B cell (primary cell): ENCODE results near the gene IL5RA. TPM values are rescaled to one million over a fixed set of nuclear protein-coding genes. Genes with fewer than 3 reads are reported as not detected.

Experiments
- ATAC-seq: fragments of 200-7000 bp; cut with Tn5 transposase; one replicate; pipeline ENCODE4 v1.10.0; 2021; ENCODE audit warnings: low read depth, mild to moderate bottlenecking, moderate number of reproducible peaks, moderate library complexity
- CTCF ChIA-PET: fragments of 350-600 bp; sonication (Branson Sonifier 250); formaldehyde crosslinking; loops from one replicate; lab custom pipeline; 2021; ENCODE audit warnings: antibody characterized with exemption, inconsistent platforms; lab: Charles Lee
- POLR2A ChIA-PET: fragments of 350-600 bp; sonication (Branson Sonifier 250); formaldehyde crosslinking; loops from one replicate; lab custom pipeline; 2021; ENCODE audit warnings: antibody characterized with exemption; lab: Charles Lee
- DNase-seq: peaks from one replicate; pipeline ENCODE4 v3.0.0; 2013
- H2AFZ ChIP-seq: 2 replicates; pipeline ENCODE4 v1.6.1; 2012; ENCODE audit warnings: mild to moderate bottlenecking, low read depth, low read length; ENCODE audit not compliant: insufficient read depth, poor library complexity, severe bottlenecking
- H3K27ac ChIP-seq, 2 donors: 1 replicate in 1 of 2; 2 replicates in 1 of 2; pipeline ENCODE4 v1.5.1; 2012 to 2013; ENCODE audit warnings: low read length in 2 of 2, mild to moderate bottlenecking in 2 of 2, moderate library complexity in 1 of 2
- H3K27me3 ChIP-seq, 4 experiments: fragments of 200-600 bp in 1 of 4; sonication (generic) in 1 of 4; replicated peaks in 1 of 4; 1 replicate in 2 of 4; 2 replicates in 2 of 4; pipeline versions ENCODE4 v1.6.1 to v1.7.0; 2013 to 2016; ENCODE audit warnings: low read length in 3 of 4, mild to moderate bottlenecking in 2 of 4, mixed read lengths in 1 of 4, moderate library complexity in 1 of 4; ENCODE audit not compliant: insufficient read depth in 4 of 4, control insufficient read depth in 3 of 4; ENCODE audit errors: control extremely low read depth in 1 of 4
- H3K36me3 ChIP-seq, 2 experiments: replicated peaks in 1 of 2; 1 replicate in 1 of 2; 2 replicates in 1 of 2; pipeline versions ENCODE4 v1.6.1 to v1.7.1; 2013; ENCODE audit warnings: low read length in 1 of 2; ENCODE audit not compliant: insufficient read depth in 2 of 2, control insufficient read depth in 1 of 2; ENCODE audit errors: control extremely low read depth in 1 of 2, extremely low read depth in 1 of 2
- H3K4me1 ChIP-seq, 2 donors: fragments of 200-600 bp in 1 of 2; sonication (generic) in 1 of 2; 1 replicate in 1 of 2; 2 replicates in 1 of 2; pipeline versions ENCODE4 v1.5.1 to v1.6.1; 2013 to 2017; ENCODE audit warnings: low read length in 2 of 2; ENCODE audit not compliant: control insufficient read depth in 2 of 2, insufficient read depth in 2 of 2
- H3K4me2 ChIP-seq: replicated peaks from 2 replicates; pipeline ENCODE3; 2012; ENCODE audit warnings: mild to moderate bottlenecking, low read depth, low read length; ENCODE audit not compliant: poor library complexity, severe bottlenecking
- H3K4me3 ChIP-seq, 5 experiments: fragments of 200-600 bp in 1 of 5; sonication (generic) in 1 of 5; 1 replicate in 3 of 5; 2 replicates in 2 of 5; pipeline versions ENCODE4 v1.5.1 to v1.7.0; 2011 to 2016; ENCODE audit warnings: low read length in 4 of 5, mild to moderate bottlenecking in 4 of 5, low read depth in 2 of 5, control low read depth in 1 of 5, moderate library complexity in 1 of 5; ENCODE audit not compliant: insufficient read depth in 1 of 5; ENCODE audit errors: control extremely low read depth in 1 of 5, extremely low read depth in 1 of 5
- H3K79me2 ChIP-seq: fragments of 200-600 bp; sonication (generic); one replicate; pipeline ENCODE4 v1.6.0; 2016; ENCODE audit warnings: low read length; ENCODE audit not compliant: control insufficient read depth, insufficient read depth
- H3K9ac ChIP-seq: fragments of 200-600 bp; sonication (generic); 2 replicates; pipeline ENCODE4 v1.6.1; 2017; ENCODE audit warnings: mild to moderate bottlenecking, low read length, moderate library complexity
- H3K9me3 ChIP-seq, 3 donors: one replicate each; pipeline versions ENCODE4 v1.6.1 to v1.7.1; 2013; ENCODE audit warnings: low read length in 2 of 3; ENCODE audit not compliant: control insufficient read depth in 2 of 3, insufficient read depth in 1 of 3; ENCODE audit errors: control extremely low read depth in 1 of 3
- H4K20me1 ChIP-seq: 2 replicates; pipeline ENCODE4 v1.6.0; 2012; ENCODE audit warnings: mild to moderate bottlenecking, low read length; ENCODE audit not compliant: insufficient read depth, control insufficient read depth, poor library complexity, severe bottlenecking
- H3K27ac Mint-ChIP-seq: one replicate; pipeline ENCODE4 v1.8.0; 2021; ENCODE audit warnings: mixed read lengths
- H3K27me3 Mint-ChIP-seq: one replicate; pipeline ENCODE4 v1.8.0; 2021; ENCODE audit warnings: mixed read lengths
- H3K4me1 Mint-ChIP-seq: one replicate; pipeline ENCODE4 v1.8.0; 2021; ENCODE audit warnings: mixed read lengths
- H3K4me3 Mint-ChIP-seq: one replicate; pipeline ENCODE4 v1.8.0; 2021; ENCODE audit warnings: mixed read lengths
- H3K9me3 Mint-ChIP-seq: one replicate; pipeline ENCODE4 v1.8.0; 2022; ENCODE audit warnings: mixed read lengths; ENCODE audit not compliant: insufficient read depth
- EZH2 ChIP-seq: IDR thresholded peaks from 2 replicates; pipeline ENCODE4 v1.6.1; 2012; ENCODE audit warnings: borderline replicate concordance, low read depth, mild to moderate bottlenecking, moderate library complexity, low read length; ENCODE audit not compliant: insufficient read depth, poor library complexity, severe bottlenecking
- WGBS: methylation state at CpG from one replicate; pipeline ENCODE4 v1.1.5; 2013; ENCODE audit warnings: missing lambda C conversion rate; ENCODE audit not compliant: insufficient coverage; 5-methylcytosine and 5-hydroxymethylcytosine counted together
- intact Hi-C: fragments of 100-400 bp; cut with micrococcal nuclease; formaldehyde crosslinking; loops from one replicate; pipeline ENCODE4 v1.10.0; 2022
- polyA minus RNA-seq: library from RNA; depleted of rRNA, polyadenylated mRNA; stranded (reverse); fragments of >200 nt; gene quantifications from 2 replicates; pipeline ENCODE4 v1.2.3, GENCODE V29; 2012
- polyA plus RNA-seq: library from polyadenylated mRNA; depleted of rRNA; stranded (reverse); fragments of >200 nt; gene quantifications from 2 replicates; pipeline ENCODE4 v1.2.3, GENCODE V29; 2012
- total RNA-seq, 2 donors: library from RNA; stranded (reverse); fragments of 120-200 nt in 1 of 2; gene quantifications; 1 replicate in 1 of 2; 2 replicates in 1 of 2; pipeline versions ENCODE4 v1.2.3 to v1.2.4, GENCODE V29; 2013 to 2022
- TF ChIP-seq, protein P1 (sequence below): fragments of 200-600 bp; IDR thresholded peaks from one replicate; pipeline ENCODE4 v1.8.0; 2022; ENCODE audit warnings: antibody characterized with exemption, mild to moderate bottlenecking

The IL5RA gene, protein sequence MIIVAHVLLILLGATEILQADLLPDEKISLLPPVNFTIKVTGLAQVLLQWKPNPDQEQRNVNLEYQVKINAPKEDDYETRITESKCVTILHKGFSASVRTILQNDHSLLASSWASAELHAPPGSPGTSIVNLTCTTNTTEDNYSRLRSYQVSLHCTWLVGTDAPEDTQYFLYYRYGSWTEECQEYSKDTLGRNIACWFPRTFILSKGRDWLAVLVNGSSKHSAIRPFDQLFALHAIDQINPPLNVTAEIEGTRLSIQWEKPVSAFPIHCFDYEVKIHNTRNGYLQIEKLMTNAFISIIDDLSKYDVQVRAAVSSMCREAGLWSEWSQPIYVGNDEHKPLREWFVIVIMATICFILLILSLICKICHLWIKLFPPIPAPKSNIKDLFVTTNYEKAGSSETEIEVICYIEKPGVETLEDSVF
- total RNA-seq (0.75 and 1.0 TPM in 2 replicates), polyA plus RNA-seq (0.43 and 2.6 TPM in 2 replicates), polyA minus RNA-seq (1.1 and 16.5 TPM in 2 replicates)
- total RNA-seq (2013) = 4.2 TPM

- H2AFZ ChIP-seq = no peak within 1 kb of the TSS
- H3K9me3 ChIP-seq = no peaks in the 10 kb centered on the region
- H3K79me2 ChIP-seq = no peaks in the 10 kb centered on the region
- peak within 1 kb of the TSS; percentile 33 for H3K9ac ChIP-seq
- Mint-ChIP-seq H3K4me1 (peaks cover 46% of the 10 kb centered on the region), H3K27ac (peak within 1 kb of the TSS; percentile 90), H3K9me3 (peaks cover 2% of the 10 kb centered on the region), H3K4me3 (peak within 1 kb of the TSS; percentile 66), H3K27me3 (no peaks in the 10 kb centered on the region)
- H3K27ac ChIP-seq = peak within 1 kb of the TSS; percentile 53 to 71
- POLR2A ChIA-PET = no interaction called here
- TF ChIP-seq, protein P1, sequence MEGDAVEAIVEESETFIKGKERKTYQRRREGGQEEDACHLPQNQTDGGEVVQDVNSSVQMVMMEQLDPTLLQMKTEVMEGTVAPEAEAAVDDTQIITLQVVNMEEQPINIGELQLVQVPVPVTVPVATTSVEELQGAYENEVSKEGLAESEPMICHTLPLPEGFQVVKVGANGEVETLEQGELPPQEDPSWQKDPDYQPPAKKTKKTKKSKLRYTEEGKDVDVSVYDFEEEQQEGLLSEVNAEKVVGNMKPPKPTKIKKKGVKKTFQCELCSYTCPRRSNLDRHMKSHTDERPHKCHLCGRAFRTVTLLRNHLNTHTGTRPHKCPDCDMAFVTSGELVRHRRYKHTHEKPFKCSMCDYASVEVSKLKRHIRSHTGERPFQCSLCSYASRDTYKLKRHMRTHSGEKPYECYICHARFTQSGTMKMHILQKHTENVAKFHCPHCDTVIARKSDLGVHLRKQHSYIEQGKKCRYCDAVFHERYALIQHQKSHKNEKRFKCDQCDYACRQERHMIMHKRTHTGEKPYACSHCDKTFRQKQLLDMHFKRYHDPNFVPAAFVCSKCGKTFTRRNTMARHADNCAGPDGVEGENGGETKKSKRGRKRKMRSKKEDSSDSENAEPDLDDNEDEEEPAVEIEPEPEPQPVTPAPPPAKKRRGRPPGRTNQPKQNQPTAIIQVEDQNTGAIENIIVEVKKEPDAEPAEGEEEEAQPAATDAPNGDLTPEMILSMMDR = no peak
- no peak for TF ChIP-seq EZH2
- CTCF ChIA-PET = no interaction called here
- no peaks in the 10 kb centered on the region for H3K27me3 ChIP-seq
- 69% methylated on average over 2 of the region's 4 CpGs for WGBS
- H3K4me3 ChIP-seq = peak within 1 kb of the TSS in 2 of 5 experiments; percentile 17 to 28
- peaks cover 16 to 25% of the 10 kb centered on the region in 2 donors for H3K4me1 ChIP-seq
- no peaks in the 10 kb centered on the region for H3K36me3 ChIP-seq
- DNase-seq (peak; percentile 72), ATAC-seq (peak; percentile 70)
- H3K4me2 ChIP-seq = peak within 1 kb of the TSS; percentile 35
- intact Hi-C loops = loop anchor here (2.0 kb wide), 1 partner anchor 17 kb away; the partner anchor contains the start of gene TRNT1
- H4K20me1 ChIP-seq = no peaks in the 10 kb centered on the region
Measured at GRCh38 chr3:3110299-3110630, at the start of gene IL5RA. TSS of gene IL5RA (minus strand) at chr3:3110374. CDS start at chr3:3104984, 5,390 bp downstream.

DNA sequence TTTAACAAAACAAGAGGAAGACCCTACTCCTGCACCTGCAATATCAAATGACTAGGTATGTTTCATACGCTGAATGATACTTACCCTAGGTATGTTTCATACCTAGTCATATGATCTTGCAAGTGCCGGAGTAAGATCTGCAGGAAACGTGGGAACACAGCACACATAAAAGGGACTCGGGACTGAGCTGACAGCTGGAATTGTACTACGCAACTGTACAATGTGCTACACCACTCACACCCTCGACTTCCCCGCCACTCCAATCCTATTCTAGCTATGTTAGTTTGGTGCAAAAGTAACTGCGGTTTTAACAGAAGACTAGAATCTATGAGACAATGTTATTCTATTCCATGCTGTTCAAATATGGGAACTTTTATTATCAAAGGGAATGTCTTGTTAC is 47.3 kb upstream of the IL5RA start:
- ChIA-PET CTCF (no interaction called here), POLR2A (no interaction called here)
- no peak overlapping the region for H2AFZ ChIP-seq
- DNase-seq (no peak), ATAC-seq (no peak)
- Mint-ChIP-seq H3K27me3 (no peaks in the 10 kb centered on the region), H3K9me3 (no peaks in the 10 kb centered on the region), H3K4me1 (no peaks in the 10 kb centered on the region), H3K4me3 (no peak overlapping the region), H3K27ac (no peak overlapping the region)
- no peak overlapping the region for H3K9ac ChIP-seq
- 90% methylated on average over 2 of the region's 8 CpGs for WGBS
- peaks cover 16 to 91% of the 10 kb centered on the region in 2 experiments for H3K36me3 ChIP-seq
- no peaks in the 10 kb centered on the region for H3K4me1 ChIP-seq
- intact Hi-C loops = no loop called here
- peaks cover 13% of the 10 kb centered on the region for H4K20me1 ChIP-seq
- H3K27me3 ChIP-seq = no peaks in the 10 kb centered on the region
- H3K4me2 ChIP-seq = no peak overlapping the region
- H3K4me3 ChIP-seq = no peak overlapping the region
- peaks cover 2% of the 10 kb centered on the region for H3K79me2 ChIP-seq
- no peak for TF ChIP-seq EZH2
- TF ChIP-seq, protein P1 = no peak
- H3K9me3 ChIP-seq = no peaks in the 10 kb centered on the region
- H3K27ac ChIP-seq = no peak overlapping the region
